Measurements from ENCODE around the gene DGKA. TPM values are rescaled to one million over a fixed set of nuclear protein-coding genes. Genes with fewer than 3 reads are reported as not detected.

The DGKA gene
- total RNA-seq, 2 donors from 2014 or later: 74.9 to 161 TPM

DNA sequence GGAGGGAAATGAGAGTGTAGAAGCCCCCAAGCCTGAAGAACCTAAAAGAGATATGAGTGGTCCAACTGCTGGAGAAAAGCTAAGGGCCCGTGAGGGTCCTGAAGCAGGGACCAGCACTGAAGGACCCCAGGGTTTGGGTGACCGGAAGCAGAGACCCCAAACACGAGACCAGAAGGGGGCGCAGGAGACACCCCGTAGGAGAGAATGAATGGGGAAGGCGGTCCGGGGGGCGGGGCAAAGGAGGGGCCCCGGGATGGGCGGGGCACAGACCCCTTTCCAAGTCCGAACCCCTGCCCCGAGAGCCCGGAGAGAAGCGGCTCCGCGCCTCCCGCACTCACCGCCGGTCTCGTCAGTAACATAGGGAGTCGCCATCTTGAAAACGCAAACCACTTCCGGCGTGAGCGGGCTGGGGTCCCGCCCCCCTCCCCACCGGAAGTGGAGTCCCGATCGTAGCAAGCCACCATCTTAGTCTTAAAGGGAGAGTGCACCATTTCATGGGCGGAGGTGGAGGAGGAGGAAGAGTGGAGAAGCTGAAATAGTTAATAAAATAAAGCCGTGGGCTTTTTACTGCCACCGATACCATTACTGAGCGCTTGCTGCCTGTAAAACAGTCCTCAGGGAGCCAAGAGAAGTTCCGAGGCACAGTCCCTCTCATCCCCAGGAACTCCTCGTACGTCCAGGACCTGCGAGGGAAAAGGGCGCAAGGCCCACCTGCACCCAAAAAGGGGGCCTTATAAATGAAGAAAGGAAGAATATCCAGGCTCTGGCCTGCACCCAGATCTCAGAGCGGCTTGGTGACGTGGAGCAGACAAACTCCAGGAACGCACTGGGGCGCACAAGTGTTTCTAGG is 4.0 kb upstream of the DGKA start:
- H3K36me3 ChIP-seq: no peaks in the 10 kb centered on the region
- intact Hi-C loops (cut with DNase I): loop anchor here (2.0 to 5.0 kb wide), 3 partner anchors 96 to 200 kb away; partner anchors contain the start of genes CD63, ORMDL2 and SARNP
- peak overlapping the region; percentile 94 to 97 for H3K27ac ChIP-seq
- DNase-seq (ENCODE audit: low spot score): peak; percentile 85
- under 1% methylated on average over 42 of the region's 42 CpGs for WGBS
- peak overlapping the region; percentile 73 to 93 for H3K4me3 ChIP-seq
- H3K27me3 ChIP-seq (replicated peaks; ENCODE audit: insufficient read depth): no peaks in the 10 kb centered on the region
- H3K4me1 ChIP-seq (replicated peaks): peaks cover 2% of the 10 kb centered on the region
- H3K9me3 ChIP-seq: no peaks in the 10 kb centered on the region
- TF ChIP-seq POLR2A (IDR thresholded peaks at IDR 0.05) (peak; percentile 66), POLR2AphosphoS5 (IDR thresholded peaks at IDR 0.05) (peak; percentile 81)
- TF ChIP-seq, protein P1, sequence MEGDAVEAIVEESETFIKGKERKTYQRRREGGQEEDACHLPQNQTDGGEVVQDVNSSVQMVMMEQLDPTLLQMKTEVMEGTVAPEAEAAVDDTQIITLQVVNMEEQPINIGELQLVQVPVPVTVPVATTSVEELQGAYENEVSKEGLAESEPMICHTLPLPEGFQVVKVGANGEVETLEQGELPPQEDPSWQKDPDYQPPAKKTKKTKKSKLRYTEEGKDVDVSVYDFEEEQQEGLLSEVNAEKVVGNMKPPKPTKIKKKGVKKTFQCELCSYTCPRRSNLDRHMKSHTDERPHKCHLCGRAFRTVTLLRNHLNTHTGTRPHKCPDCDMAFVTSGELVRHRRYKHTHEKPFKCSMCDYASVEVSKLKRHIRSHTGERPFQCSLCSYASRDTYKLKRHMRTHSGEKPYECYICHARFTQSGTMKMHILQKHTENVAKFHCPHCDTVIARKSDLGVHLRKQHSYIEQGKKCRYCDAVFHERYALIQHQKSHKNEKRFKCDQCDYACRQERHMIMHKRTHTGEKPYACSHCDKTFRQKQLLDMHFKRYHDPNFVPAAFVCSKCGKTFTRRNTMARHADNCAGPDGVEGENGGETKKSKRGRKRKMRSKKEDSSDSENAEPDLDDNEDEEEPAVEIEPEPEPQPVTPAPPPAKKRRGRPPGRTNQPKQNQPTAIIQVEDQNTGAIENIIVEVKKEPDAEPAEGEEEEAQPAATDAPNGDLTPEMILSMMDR (IDR thresholded peaks at IDR 0.05): peak; percentile 67 to 80 (median 72)

DNA sequence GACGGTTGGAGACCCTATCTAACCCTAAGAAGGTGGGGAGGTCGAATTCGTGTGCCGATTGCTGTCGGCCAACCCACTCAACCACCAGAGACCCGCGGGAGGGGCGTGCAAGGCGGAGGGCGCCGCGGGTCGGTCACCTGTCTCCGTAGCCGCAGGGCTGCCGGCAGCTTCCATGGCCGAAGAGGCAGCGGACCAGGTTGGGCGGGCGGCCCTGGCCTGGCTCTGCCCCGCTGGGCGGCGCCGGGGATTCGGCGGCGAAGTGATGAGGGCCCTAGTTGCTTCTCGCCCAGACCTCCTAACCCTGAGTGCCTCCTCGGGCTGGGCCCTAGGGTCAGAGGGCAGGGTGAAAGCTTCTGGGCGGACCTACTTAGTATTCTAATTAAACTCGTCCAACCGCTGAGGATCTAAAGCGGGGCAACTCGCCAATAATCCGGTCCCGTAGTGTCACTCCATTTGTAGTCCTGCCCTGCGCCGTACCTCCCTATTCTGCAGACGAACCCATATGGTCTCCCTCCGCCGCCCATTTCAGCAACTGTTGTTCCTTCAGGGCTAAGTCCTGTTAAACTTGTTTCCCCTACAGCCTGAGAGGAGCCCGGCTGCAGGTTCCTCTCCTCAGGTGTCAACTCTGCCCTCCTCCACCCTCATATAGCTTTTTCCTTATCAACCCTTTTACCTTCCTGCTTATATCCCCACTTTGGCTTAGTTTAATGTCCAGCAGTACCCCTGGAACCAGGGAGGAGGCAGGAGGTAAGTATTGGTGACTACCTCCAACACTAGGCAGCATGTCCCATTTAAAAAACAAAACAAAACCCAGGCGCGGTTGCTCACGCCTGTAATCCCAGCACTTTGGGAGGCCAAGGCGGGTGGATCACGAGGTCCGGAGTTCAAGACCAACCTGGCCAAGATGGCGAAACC is 3.1 kb upstream of the DGKA start, which contains the start of gene PYM1:
Gene PYM1, minus strand, starts transcription at position 307 of the 915 bp plus-strand sequence. Its CDS starts 133 bp downstream, at position 174.
- H3K27ac ChIP-seq: peak within 1 kb of the TSS; percentile 94 to 97
- intact Hi-C loops (cut with DNase I): loop anchor here (2.0 to 5.0 kb wide), 3 partner anchors 97 to 201 kb away; partner anchors contain the start of genes CD63, ORMDL2 and SARNP
- no peaks in the 10 kb centered on the region for H3K36me3 ChIP-seq
- DNase-seq (ENCODE audit: low spot score): peak; percentile 80
- TF ChIP-seq, protein P1 (IDR thresholded peaks at IDR 0.05): peak in 1 of 4 experiments; percentile 9
- TF ChIP-seq POLR2AphosphoS5 (IDR thresholded peaks at IDR 0.05) (peak; percentile 29), POLR2A (IDR thresholded peaks at IDR 0.05) (peak; percentile 16)
- H3K4me3 ChIP-seq: peak within 1 kb of the TSS; percentile 73 to 93
- WGBS: 5% methylated on average over 48 of the region's 49 CpGs
- no peaks in the 10 kb centered on the region for H3K27me3 ChIP-seq (replicated peaks; ENCODE audit: insufficient read depth)
- no peaks in the 10 kb centered on the region for H3K4me1 ChIP-seq (replicated peaks)
- no peaks in the 10 kb centered on the region for H3K9me3 ChIP-seq

DNA sequence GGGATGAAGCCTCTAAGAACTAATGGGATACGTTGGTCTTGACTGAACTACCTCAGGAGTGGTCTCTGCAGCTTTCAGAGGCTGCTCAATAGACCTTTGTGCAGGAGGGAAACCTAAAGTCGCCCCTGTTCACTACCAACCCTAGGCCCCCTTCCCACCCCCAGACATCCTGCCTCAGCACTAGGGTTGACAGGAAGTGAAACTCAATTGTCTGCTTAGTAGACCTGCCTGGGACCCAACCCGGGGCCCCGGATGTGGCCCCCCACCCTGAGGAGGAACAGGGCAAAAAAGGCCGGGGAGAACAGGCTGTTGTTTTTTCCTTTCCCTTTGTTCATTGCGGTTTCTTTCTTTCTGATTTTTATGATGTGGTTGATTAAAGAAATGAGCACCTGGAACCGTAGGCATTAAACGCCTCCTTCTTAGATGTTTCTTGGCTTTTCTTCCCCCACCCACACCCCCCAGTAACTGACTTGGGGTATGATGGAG is 1.6 kb upstream of the DGKA start:
- TF ChIP-seq, protein P1 (IDR thresholded peaks at IDR 0.05): no peak
- TF ChIP-seq POLR2AphosphoS5 (IDR thresholded peaks at IDR 0.05): no peak
- TF ChIP-seq POLR2A (IDR thresholded peaks at IDR 0.05): no peak
- H3K36me3 ChIP-seq: no peaks in the 10 kb centered on the region
- intact Hi-C loops (cut with DNase I): loop anchor here (5.0 kb wide), 2 partner anchors 112 to 202 kb away; partner anchors contain the start of genes CD63, ORMDL2 and SARNP
- no peaks in the 10 kb centered on the region for H3K27me3 ChIP-seq (replicated peaks; ENCODE audit: insufficient read depth)
- 37% methylated on average over 8 of the region's 8 CpGs for WGBS
- no peak overlapping the region for H3K4me3 ChIP-seq
- no peaks in the 10 kb centered on the region for H3K9me3 ChIP-seq
- peaks cover 4% of the 10 kb centered on the region for H3K4me1 ChIP-seq (replicated peaks)
- peak overlapping the region; percentile 94 to 97 for H3K27ac ChIP-seq
- DNase-seq (ENCODE audit: low spot score): no peak

DNA sequence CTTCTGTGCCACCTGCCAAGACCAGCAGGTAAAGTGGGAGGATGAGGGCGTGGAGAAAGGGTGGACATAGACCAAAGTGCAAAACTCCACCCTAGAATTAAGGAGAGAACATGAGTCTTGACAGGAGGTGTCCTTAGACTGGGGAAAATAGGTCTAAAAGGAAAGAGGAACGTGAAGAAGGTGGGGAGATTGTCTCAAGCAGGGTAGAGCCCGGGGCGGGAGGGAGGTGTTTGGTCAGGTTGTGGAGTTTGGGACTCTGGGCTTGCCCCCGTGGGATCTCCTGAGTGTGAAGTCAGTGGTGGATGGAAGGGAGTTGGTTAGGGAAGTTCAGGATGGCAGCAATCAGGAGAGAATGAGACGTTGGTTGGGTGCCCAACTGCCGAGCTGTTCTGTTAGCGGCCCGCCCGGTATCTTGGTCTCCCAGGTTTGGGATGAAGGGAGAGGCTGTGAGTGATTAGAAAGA is 386 bp downstream of the DGKA start:
- Histone ChIP-seq H3K27me3 (replicated peaks; ENCODE audit: insufficient read depth) (no peaks in the 10 kb centered on the region), H3K4me3 (peak overlapping the region; percentile 69 to 73), H3K36me3 (no peaks in the 10 kb centered on the region), H3K4me1 (replicated peaks) (peaks cover 4% of the 10 kb centered on the region), H3K27ac (peak overlapping the region; percentile 94 to 97), H3K9me3 (no peaks in the 10 kb centered on the region)
- TF ChIP-seq POLR2AphosphoS5 (IDR thresholded peaks at IDR 0.05) (no peak), POLR2A (IDR thresholded peaks at IDR 0.05) (no peak)
- TF ChIP-seq, protein P1 (IDR thresholded peaks at IDR 0.05): no peak
- intact Hi-C loops (cut with DNase I): no loop called here
- no peak for DNase-seq (ENCODE audit: low spot score)
- WGBS: 8% methylated on average over 10 of the region's 10 CpGs

Data from prostate gland (tissue), 2 donors.